K562 (cell line): ENCODE data around the gene ALK. TPM values are rescaled to one million over a fixed set of nuclear protein-coding genes. Genes with fewer than 3 reads are reported as not detected.

Source experiments
- ATAC-seq: fragments of 200-7000 bp; cut with Tn5 transposase; 3 replicates; pipeline ENCODE4 v1.9.1; 2020; ENCODE audit warnings: moderate library complexity
- BruUV-seq: library from RNA; stranded (reverse); fragments of 400-500 nt; replicated peaks from 2 replicates; lab custom pipeline; 2021; lab: Mats Ljungman, UMichigan
- CTCF ChIA-PET: fragments of 300-600 bp; formaldehyde crosslinking; extraction: SDS; loops from one replicate; lab custom pipeline; 2021; ENCODE audit warnings: low intra/inter-chr PET ratio; lab: Yijun Ruan, JAX
- POLR2A ChIA-PET: fragments of 300-600, 350-650 bp; sonication (Branson Sonifier 250); formaldehyde crosslinking; extraction: SDS; loops from one replicate; lab custom pipeline; 2021; ENCODE audit warnings: antibody characterized with exemption, inconsistent platforms; lab: Yijun Ruan, JAX
- DNase-seq, 4 experiments: peaks; one replicate each; pipeline versions ENCODE4 v3.0.0 to v3.0.0-alpha.2; 2011 to 2018; ENCODE audit warnings: low spot score in 3 of 4, mixed read lengths in 3 of 4; ENCODE audit errors: extremely low read depth in 1 of 4
- FAIRE-seq: peaks from 2 replicates; lab custom pipeline; 2011; peaks lifted over from hg19 to GRCh38; lab: Jason Lieb, UNC
- H2AFZ ChIP-seq: 2 replicates; pipeline ENCODE4 v1.6.0; 2011; ENCODE audit warnings: low read depth, low read length, control low read depth, inconsistent platforms
- H3K27ac ChIP-seq: fragments of 200-600 bp; 3 replicates; pipeline ENCODE4 v1.8.0; 2011; ENCODE audit warnings: low read depth, mild to moderate bottlenecking, control low read depth, inconsistent platforms, low read length, moderate library complexity, mixed read lengths; ENCODE audit errors: extremely low read depth
- H3K27me3 ChIP-seq, 2 experiments: fragments of 300-600 bp in 1 of 2; 2 replicates in 1 of 2; 3 replicates in 1 of 2; pipeline versions ENCODE4 v1.6.0 to v1.8.0; 2011; ENCODE audit warnings: inconsistent platforms in 2 of 2, low read length in 2 of 2, mild to moderate bottlenecking in 1 of 2, mixed read lengths in 1 of 2, moderate library complexity in 1 of 2; ENCODE audit not compliant: control insufficient read depth in 2 of 2, insufficient read depth in 2 of 2
- H3K36me3 ChIP-seq: fragments of 300-600 bp; 3 replicates; pipeline ENCODE4 v1.8.0; 2011; ENCODE audit warnings: mild to moderate bottlenecking, low read length, inconsistent platforms; ENCODE audit not compliant: control insufficient read depth, insufficient read depth
- H3K4me1 ChIP-seq, 2 experiments: fragments of 200-600 bp in 1 of 2; replicated peaks in 1 of 2; 2 replicates in 1 of 2; 3 replicates in 1 of 2; pipeline versions ENCODE4 v1.5.1 to v1.8.0; 2011; ENCODE audit warnings: inconsistent platforms in 2 of 2, low read length in 2 of 2, mild to moderate bottlenecking in 1 of 2, mixed read lengths in 1 of 2, moderate library complexity in 1 of 2; ENCODE audit not compliant: control insufficient read depth in 2 of 2, insufficient read depth in 2 of 2
- H3K4me2 ChIP-seq: 2 replicates; pipeline ENCODE4 v1.6.1; 2011; ENCODE audit warnings: low read length, control low read depth, inconsistent platforms, mixed read lengths; ENCODE audit not compliant: insufficient read depth
- H3K4me3 ChIP-seq: fragments of 200-600 bp; sonication (generic), shearing (Covaris generic); 2 replicates; pipeline ENCODE4 v1.5.1; 2016; ENCODE audit warnings: control low read depth, inconsistent platforms
- H3K79me2 ChIP-seq: fragments of 200-600 bp; 3 replicates; pipeline ENCODE4 v1.8.0; 2011; ENCODE audit warnings: low read length, inconsistent platforms; ENCODE audit not compliant: control insufficient read depth, insufficient read depth
- H3K9ac ChIP-seq, 2 experiments: 2 replicates each; pipeline versions ENCODE4 v1.6.0 to v1.6.1; 2011; ENCODE audit warnings: low read depth in 2 of 2, low read length in 2 of 2, control low read depth in 1 of 2, inconsistent platforms in 1 of 2, mild to moderate bottlenecking in 1 of 2, mixed read lengths in 1 of 2; ENCODE audit not compliant: insufficient read depth in 1 of 2
- H3K9me1 ChIP-seq: one replicate; pipeline ENCODE4 v1.6.0; 2011; ENCODE audit warnings: inconsistent platforms, mild to moderate bottlenecking, low read length, moderate library complexity; ENCODE audit not compliant: control insufficient read depth, insufficient read depth
- H3K9me3 ChIP-seq: replicated peaks from 2 replicates; pipeline ENCODE4 v1.5.1; 2011; ENCODE audit warnings: low read depth, low read length, inconsistent platforms; ENCODE audit not compliant: control insufficient read depth, insufficient read depth
- H4K20me1 ChIP-seq: replicated peaks from 2 replicates; pipeline ENCODE4 v1.6.1; 2011; ENCODE audit warnings: low read length, inconsistent platforms, mixed read lengths; ENCODE audit not compliant: control insufficient read depth, insufficient read depth
- DPF2 ChIP-seq: fragments of 450-650 bp; IDR thresholded peaks from 2 replicates; pipeline ENCODE4 v1.6.1; 2016
- ELF2 ChIP-seq: fragments of 250-450 bp; sonication (Bioruptor Pico); IDR thresholded peaks from 2 replicates; pipeline ENCODE4 v1.5.0; 2021; ENCODE audit warnings: mild to moderate bottlenecking
- FOS ChIP-seq: IDR thresholded peaks from 3 replicates; pipeline ENCODE4 v1.6.1; 2011; ENCODE audit not compliant: insufficient read length; ENCODE audit errors: extremely low read depth
- HIVEP1 ChIP-seq: fragments of 250-450 bp; sonication (Bioruptor Pico); IDR thresholded peaks from 2 replicates; pipeline ENCODE4 v1.4.0; 2020; ENCODE audit warnings: mild to moderate bottlenecking
- NFE2L1 ChIP-seq: fragments of 450-650 bp; IDR thresholded peaks from 2 replicates; pipeline ENCODE4 v1.6.1; 2016; ENCODE audit warnings: missing genetic modification characterization, low read depth, mild to moderate bottlenecking, missing compliant biosample characterization, moderate library complexity, borderline replicate concordance
- RB1 ChIP-seq: fragments of 450-650 bp; IDR thresholded peaks from 2 replicates; pipeline ENCODE4 v1.6.1; 2017; ENCODE audit warnings: low read depth, mild to moderate bottlenecking
- SIX5 ChIP-seq, 2 experiments: IDR thresholded peaks; 2 replicates each; pipeline ENCODE4 v1.6.1; 2011; ENCODE audit warnings: low read length in 2 of 2, borderline replicate concordance in 1 of 2, low read depth in 1 of 2, mild to moderate bottlenecking in 1 of 2, moderate library complexity in 1 of 2; ENCODE audit not compliant: insufficient read depth in 1 of 2
- SPI1 ChIP-seq: IDR thresholded peaks from 2 replicates; pipeline ENCODE4 v1.6.1; 2011; ENCODE audit warnings: low read depth, low read length, control low read depth, borderline replicate concordance
- SUPT5H ChIP-seq: fragments of 450-650 bp; IDR thresholded peaks from 2 replicates; pipeline ENCODE4 v1.6.1; 2016
- U2AF1 ChIP-seq: fragments of 200-400 bp; formaldehyde crosslinking; optimal IDR thresholded peaks from 2 replicates; pipeline ENCODE3; 2017; ENCODE audit warnings: mild to moderate bottlenecking, low read depth, low read length, moderate library complexity
- ZNF431 ChIP-seq: sonication (generic); formaldehyde crosslinking; IDR thresholded peaks from 2 replicates; pipeline ENCODE4 v1.8.0; 2022; ENCODE audit warnings: mild to moderate bottlenecking, missing genetic modification reagents
- ZZZ3 ChIP-seq: fragments of 450-650 bp; IDR thresholded peaks from 2 replicates; pipeline ENCODE4 v1.6.1; 2016; ENCODE audit warnings: antibody characterized with exemption, mild to moderate bottlenecking, moderate library complexity
- WGBS: fragments of 100-300 bp; shearing (Covaris generic); methylation state at CpG from one replicate; pipeline ENCODE4 v1.1.6; 2016; ENCODE audit warnings: low coverage, mixed read lengths; ENCODE audit not compliant: insufficient coverage; ENCODE audit errors: missing lambda C conversion rate; 5-methylcytosine and 5-hydroxymethylcytosine counted together
- in situ Hi-C: fragments of 300-500 bp; cut with MboI; formaldehyde crosslinking; loops from 4 replicates; pipeline ENCODE4 v1.15.0; 2018; ENCODE audit warnings: inconsistent platforms, mixed read lengths
- intact Hi-C: fragments of 100-400 bp; cut with micrococcal nuclease; formaldehyde crosslinking; loops from 2 replicates; pipeline ENCODE4 v1.14.2; 2022
- polyA plus RNA-seq, 8 experiments: library from polyadenylated mRNA; depleted of rRNA in 4 of 8; stranded (reverse) in 5 of 8; unstranded in 3 of 8; fragments of >200 nt; fragmentation: Nextera tagmentation in 2 of 8; fragmentation: Illumina TruSeq in 1 of 8; extraction: Ambion mirVana in 2 of 8; extraction: Trizol in 1 of 8; gene quantifications; 2 replicates each; pipeline versions ENCODE4 v1.2.1 to v1.2.3, GENCODE V29; 2011 to 2014; ENCODE audit warnings: inconsistent platforms in 1 of 8, missing spikeins in 1 of 8
- total RNA-seq, 7 experiments: library from RNA; depleted of rRNA in 6 of 7; stranded (reverse); fragments of >200 nt in 6 of 7; fragmentation: Illumina TruSeq in 2 of 7; extraction: Trizol in 2 of 7; gene quantifications; 2 replicates each; pipeline versions ENCODE4 v1.2.1 to v1.2.3, GENCODE V29; 2011 to 2021; ENCODE audit warnings: low replicate concordance in 1 of 7
- TF ChIP-seq, protein P1 (sequence below): fragments of 450-650 bp; formaldehyde crosslinking; IDR thresholded peaks from 2 replicates; pipeline ENCODE4 v1.4.0; 2022; ENCODE audit warnings: missing genetic modification characterization
- TF ChIP-seq, protein P2 (sequence below): fragments of 450-650 bp; IDR thresholded peaks from 2 replicates; pipeline ENCODE4 v1.6.1; 2016; ENCODE audit warnings: antibody characterized with exemption
- TF ChIP-seq, protein P3 (sequence below): sonication (generic); formaldehyde crosslinking; IDR thresholded peaks from 2 replicates; pipeline ENCODE4 v1.8.0; 2022; ENCODE audit warnings: missing genetic modification reagents, mild to moderate bottlenecking, borderline replicate concordance

The ALK gene
- total and polyA plus RNA-seq, 9 of the 15 experiments (the other 6 are each of a cell fraction or from before 2014, with no cell fraction given), result not detected

DNA sequence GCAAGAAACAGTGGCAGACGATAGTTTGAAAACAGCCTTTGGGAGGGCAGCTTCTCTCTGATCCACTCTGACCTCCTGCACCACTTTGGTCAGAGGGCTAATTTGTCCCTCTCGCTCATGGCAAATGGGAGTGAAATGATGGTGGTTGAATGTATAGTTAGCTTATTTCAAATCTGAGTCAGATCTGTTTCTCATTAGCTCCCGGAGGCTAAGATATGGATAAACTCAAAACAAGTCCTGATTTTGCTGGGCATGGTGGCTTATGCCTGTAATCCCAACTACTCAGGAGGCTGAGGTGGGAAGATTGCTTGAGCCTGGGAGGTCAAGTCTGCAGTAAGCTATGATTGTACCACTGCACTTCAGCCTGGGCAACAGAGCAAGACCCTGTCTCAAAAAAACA is 145.0 kb downstream of the ALK start:
- DNase-seq (no peak), ATAC-seq (no peak), FAIRE-seq (no peak)
- no peaks in the 10 kb centered on the region for H3K9me3 ChIP-seq
- no peaks in the 10 kb centered on the region for H3K4me1 ChIP-seq
- H3K27ac ChIP-seq, result no peak overlapping the region
- H3K4me2 ChIP-seq, result no peak overlapping the region
- ChIA-PET POLR2A (no interaction called here), CTCF (no interaction called here)
- no TSS peak for BruUV-seq
- H3K4me3 ChIP-seq, result no peak overlapping the region
- H3K9me1 ChIP-seq, result no peaks in the 10 kb centered on the region
- in situ Hi-C loops (no loop called here), intact Hi-C loops (no loop called here)
- H4K20me1 ChIP-seq, result no peaks in the 10 kb centered on the region
- H2AFZ ChIP-seq, result no peak overlapping the region
- 0% methylated on average over 2 of the region's 3 CpGs for WGBS
- H3K79me2 ChIP-seq, result no peaks in the 10 kb centered on the region
- H3K36me3 ChIP-seq, result no peaks in the 10 kb centered on the region
- H3K27me3 ChIP-seq, result peaks cover 0 to 4% of the 10 kb centered on the region in 2 experiments; a peak in 1 of 5 replicates
- no peak overlapping the region for H3K9ac ChIP-seq
- TF ChIP-seq ZZZ3, result no peak
- TF ChIP-seq SUPT5H, result no peak
- TF ChIP-seq RB1, result no peak
- TF ChIP-seq U2AF1, result no peak
- TF ChIP-seq SIX5 (IDR thresholded peaks at IDR 0.05; ENCODE audit: borderline replicate concordance in 1 of 2, insufficient read depth in 1 of 2, low read depth in 1 of 2, low read length in 2 of 2), result no peak
- TF ChIP-seq HIVEP1 (CRISPR knock-in tag), result no peak
- TF ChIP-seq NFE2L1 (tag), result no peak

DNA sequence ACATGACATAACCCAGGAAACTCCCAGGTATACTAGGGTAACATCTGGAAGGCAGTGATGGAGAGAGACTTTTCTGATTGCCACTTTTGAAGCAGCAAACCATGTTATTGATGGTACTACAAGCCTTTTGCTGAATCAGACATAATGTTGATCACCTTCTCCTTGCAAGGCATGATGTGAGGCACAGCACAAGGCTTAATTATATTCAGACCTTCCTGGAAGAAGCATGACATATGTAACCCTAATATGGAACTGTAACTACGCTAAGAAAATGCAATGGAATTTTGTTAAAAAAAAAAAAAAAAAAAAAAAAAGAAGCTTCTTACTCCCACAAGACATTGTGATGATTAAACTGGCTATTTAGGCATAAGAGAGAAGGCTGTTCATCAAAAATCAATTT is 145.4 kb downstream of the ALK start:
- Histone ChIP-seq H3K9me1 (no peaks in the 10 kb centered on the region), H3K27ac (no peak overlapping the region), H3K9me3 (no peaks in the 10 kb centered on the region), H3K36me3 (no peaks in the 10 kb centered on the region), H3K4me2 (no peak overlapping the region), H3K4me3 (no peak overlapping the region), H4K20me1 (no peaks in the 10 kb centered on the region), H2AFZ (no peak overlapping the region), H3K27me3 (peaks cover 0 to 4% of the 10 kb centered on the region in 2 experiments; a peak in 1 of 5 replicates), H3K79me2 (no peaks in the 10 kb centered on the region), H3K4me1 (no peaks in the 10 kb centered on the region), H3K9ac (no peak overlapping the region)
- in situ Hi-C loops, result no loop called here
- 0% methylated on average over 1 of the region's 1 CpG for WGBS
- ATAC-seq (no peak), DNase-seq (no peak), FAIRE-seq (no peak)
- intact Hi-C loops, result no loop called here
- BruUV-seq, result no TSS peak
- CTCF ChIA-PET, result no interaction called here
- POLR2A ChIA-PET, result no interaction called here
- TF ChIP-seq ELF2 (CRISPR knock-in tag) (no peak), DPF2 (no peak), ZNF431 (CRISPR knock-in tag) (no peak), SPI1 (no peak), FOS (no peak)
- TF ChIP-seq, protein P1, sequence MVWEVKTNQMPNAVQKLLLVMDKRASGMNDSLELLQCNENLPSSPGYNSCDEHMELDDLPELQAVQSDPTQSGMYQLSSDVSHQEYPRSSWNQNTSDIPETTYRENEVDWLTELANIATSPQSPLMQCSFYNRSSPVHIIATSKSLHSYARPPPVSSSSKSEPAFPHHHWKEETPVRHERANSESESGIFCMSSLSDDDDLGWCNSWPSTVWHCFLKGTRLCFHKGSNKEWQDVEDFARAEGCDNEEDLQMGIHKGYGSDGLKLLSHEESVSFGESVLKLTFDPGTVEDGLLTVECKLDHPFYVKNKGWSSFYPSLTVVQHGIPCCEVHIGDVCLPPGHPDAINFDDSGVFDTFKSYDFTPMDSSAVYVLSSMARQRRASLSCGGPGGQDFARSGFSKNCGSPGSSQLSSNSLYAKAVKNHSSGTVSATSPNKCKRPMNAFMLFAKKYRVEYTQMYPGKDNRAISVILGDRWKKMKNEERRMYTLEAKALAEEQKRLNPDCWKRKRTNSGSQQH (CRISPR knock-in tag), result no peak
- TF ChIP-seq, protein P2, sequence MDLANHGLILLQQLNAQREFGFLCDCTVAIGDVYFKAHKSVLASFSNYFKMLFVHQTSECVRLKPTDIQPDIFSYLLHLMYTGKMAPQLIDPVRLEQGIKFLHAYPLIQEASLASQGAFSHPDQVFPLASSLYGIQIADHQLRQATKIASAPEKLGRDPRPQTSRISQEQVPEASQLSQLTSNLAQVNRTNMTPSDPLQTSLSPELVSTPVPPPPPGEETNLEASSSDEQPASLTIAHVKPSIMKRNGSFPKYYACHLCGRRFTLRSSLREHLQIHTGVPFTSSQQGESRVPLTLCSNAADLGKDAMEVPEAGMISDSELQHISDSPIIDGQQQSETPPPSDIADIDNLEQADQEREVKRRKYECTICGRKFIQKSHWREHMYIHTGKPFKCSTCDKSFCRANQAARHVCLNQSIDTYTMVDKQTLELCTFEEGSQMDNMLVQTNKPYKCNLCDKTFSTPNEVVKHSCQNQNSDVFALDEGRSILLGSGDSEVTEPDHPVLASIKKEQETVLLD, result no peak
- TF ChIP-seq, protein P3, sequence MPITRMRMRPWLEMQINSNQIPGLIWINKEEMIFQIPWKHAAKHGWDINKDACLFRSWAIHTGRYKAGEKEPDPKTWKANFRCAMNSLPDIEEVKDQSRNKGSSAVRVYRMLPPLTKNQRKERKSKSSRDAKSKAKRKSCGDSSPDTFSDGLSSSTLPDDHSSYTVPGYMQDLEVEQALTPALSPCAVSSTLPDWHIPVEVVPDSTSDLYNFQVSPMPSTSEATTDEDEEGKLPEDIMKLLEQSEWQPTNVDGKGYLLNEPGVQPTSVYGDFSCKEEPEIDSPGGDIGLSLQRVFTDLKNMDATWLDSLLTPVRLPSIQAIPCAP, result no peak
